Measurements from ENCODE around the gene XXYLT1.

DNA sequence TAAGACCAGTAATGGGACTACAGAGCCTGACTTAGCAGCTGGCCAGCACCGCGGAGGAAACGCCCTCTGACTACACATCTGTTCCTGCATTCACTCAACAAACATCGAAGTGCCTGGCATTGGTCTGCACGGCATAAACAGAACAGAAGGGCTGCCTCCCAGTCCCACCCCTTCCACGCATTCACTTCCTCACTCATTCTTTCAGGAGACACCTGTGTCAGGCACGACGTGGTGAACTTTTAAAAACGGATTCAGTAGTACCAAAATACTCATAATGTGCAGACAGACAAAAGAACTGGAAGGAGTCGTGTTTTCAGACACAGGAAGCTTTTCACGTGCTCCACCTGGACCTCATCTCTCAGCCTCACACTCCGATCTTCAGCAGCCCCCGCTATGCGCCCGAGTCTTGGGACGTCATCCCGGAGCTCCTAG lies 123.3 kb downstream of the XXYLT1 start:
- TF ChIP-seq, protein P1, sequence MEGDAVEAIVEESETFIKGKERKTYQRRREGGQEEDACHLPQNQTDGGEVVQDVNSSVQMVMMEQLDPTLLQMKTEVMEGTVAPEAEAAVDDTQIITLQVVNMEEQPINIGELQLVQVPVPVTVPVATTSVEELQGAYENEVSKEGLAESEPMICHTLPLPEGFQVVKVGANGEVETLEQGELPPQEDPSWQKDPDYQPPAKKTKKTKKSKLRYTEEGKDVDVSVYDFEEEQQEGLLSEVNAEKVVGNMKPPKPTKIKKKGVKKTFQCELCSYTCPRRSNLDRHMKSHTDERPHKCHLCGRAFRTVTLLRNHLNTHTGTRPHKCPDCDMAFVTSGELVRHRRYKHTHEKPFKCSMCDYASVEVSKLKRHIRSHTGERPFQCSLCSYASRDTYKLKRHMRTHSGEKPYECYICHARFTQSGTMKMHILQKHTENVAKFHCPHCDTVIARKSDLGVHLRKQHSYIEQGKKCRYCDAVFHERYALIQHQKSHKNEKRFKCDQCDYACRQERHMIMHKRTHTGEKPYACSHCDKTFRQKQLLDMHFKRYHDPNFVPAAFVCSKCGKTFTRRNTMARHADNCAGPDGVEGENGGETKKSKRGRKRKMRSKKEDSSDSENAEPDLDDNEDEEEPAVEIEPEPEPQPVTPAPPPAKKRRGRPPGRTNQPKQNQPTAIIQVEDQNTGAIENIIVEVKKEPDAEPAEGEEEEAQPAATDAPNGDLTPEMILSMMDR (conservative IDR thresholded peaks at IDR 0.05; ENCODE audit: low read depth, low read length), result no peak
- no peak for TF ChIP-seq EZH2 (IDR thresholded peaks at IDR 0.05; ENCODE audit: low read length, unreplicated experiment)
